Central memory CD8-positive, alpha-beta T cell (primary cell): Measurements from ENCODE around the gene TCF7.
"Not testable (repeated sequence)": the region's sequence is repeated elsewhere in the genome, so short reads cannot be mapped to it uniquely, and the experiment has no call there.

ENCODE experiments used
- ATAC-seq: fragments of 150-1000 bp; cut with Tn5 transposase; replicated peaks from 2 replicates; pipeline ENCODE4 v1.10.0; 2022; ENCODE audit warnings: mild to moderate bottlenecking, moderate FRiP score, moderate number of reproducible peaks; ENCODE audit not compliant: poor library complexity, severe bottlenecking; ENCODE audit errors: extremely low read depth
- DNase-seq, 2 donors: peaks; one replicate each; pipeline ENCODE4 v3.0.0; 2021; ENCODE audit warnings: low spot score in 2 of 2
- H3K27ac Mint-ChIP-seq: one replicate; pipeline ENCODE4 v1.8.0; 2022; ENCODE audit warnings: low read depth, mild to moderate bottlenecking, moderate library complexity, mixed read lengths
- H3K27me3 Mint-ChIP-seq: one replicate; pipeline ENCODE4 v1.8.0; 2022; ENCODE audit warnings: mixed read lengths
- H3K36me3 Mint-ChIP-seq: one replicate; pipeline ENCODE4 v1.8.0; 2022; ENCODE audit warnings: mild to moderate bottlenecking, moderate library complexity, mixed read lengths; ENCODE audit not compliant: insufficient read depth
- H3K4me1 Mint-ChIP-seq: one replicate; pipeline ENCODE4 v1.8.0; 2022; ENCODE audit warnings: mixed read lengths
- H3K4me3 Mint-ChIP-seq: one replicate; pipeline ENCODE4 v1.8.0; 2022; ENCODE audit warnings: mild to moderate bottlenecking, moderate library complexity, mixed read lengths
- H3K9me3 Mint-ChIP-seq: one replicate; pipeline ENCODE4 v1.8.0; 2022; ENCODE audit warnings: mixed read lengths

Gene TCF7

GRCh38 chr5:134148986-134149539 lies 34.6 kb downstream of the TCF7 start:
- ATAC-seq (no peak), DNase-seq (no peak)
- Mint-ChIP-seq H3K27ac (peak overlapping the region; percentile 78), H3K4me1 (peaks cover 42% of the 10 kb centered on the region), H3K36me3 (peaks cover 81% of the 10 kb centered on the region), H3K4me3 (no peak overlapping the region), H3K27me3 (no peaks in the 10 kb centered on the region), H3K9me3 (no peaks in the 10 kb centered on the region)

- no peak for DNase-seq
Observed at GRCh38 chr5:134149571-134150303, 35.3 kb downstream of the TCF7 start.

DNA sequence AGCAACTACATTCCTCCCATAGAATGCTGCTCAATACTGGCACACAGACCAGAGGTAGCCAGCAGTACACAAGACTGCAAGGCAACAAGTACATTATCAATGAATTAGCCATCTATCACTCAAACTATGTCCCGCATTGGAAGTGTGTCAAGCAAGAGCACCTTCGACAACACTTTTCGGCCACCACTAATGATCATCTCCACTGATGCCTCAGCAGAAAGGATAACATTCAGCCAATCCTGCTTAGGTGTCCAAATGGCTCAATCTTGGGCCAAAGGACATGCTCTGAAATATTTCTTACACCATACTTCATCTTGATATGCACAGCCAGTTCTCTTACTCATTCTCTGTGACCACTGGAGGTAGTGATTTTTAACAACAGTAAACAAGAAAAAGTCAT lies 37.2 kb downstream of the TCF7 start:
- Mint-ChIP-seq H3K27ac (peak overlapping the region; percentile 80), H3K4me3 (no peak overlapping the region), H3K27me3 (no peaks in the 10 kb centered on the region), H3K36me3 (peaks cover 79% of the 10 kb centered on the region), H3K4me1 (peaks cover 55% of the 10 kb centered on the region), H3K9me3 (no peaks in the 10 kb centered on the region)
- no peak for ATAC-seq
- no peak for DNase-seq

More at GRCh38 chr5:134149571-134150303, 35.3 kb downstream of the TCF7 start:
- peaks cover 81% of the 10 kb centered on the region for H3K36me3 Mint-ChIP-seq
- ATAC-seq, result no peak
- peaks cover 43% of the 10 kb centered on the region for H3K4me1 Mint-ChIP-seq
- peak overlapping the region; percentile 38 for H3K27ac Mint-ChIP-seq
- H3K27me3 Mint-ChIP-seq, result no peaks in the 10 kb centered on the region
- H3K9me3 Mint-ChIP-seq, result no peaks in the 10 kb centered on the region
- H3K4me3 Mint-ChIP-seq, result no peak overlapping the region

DNA sequence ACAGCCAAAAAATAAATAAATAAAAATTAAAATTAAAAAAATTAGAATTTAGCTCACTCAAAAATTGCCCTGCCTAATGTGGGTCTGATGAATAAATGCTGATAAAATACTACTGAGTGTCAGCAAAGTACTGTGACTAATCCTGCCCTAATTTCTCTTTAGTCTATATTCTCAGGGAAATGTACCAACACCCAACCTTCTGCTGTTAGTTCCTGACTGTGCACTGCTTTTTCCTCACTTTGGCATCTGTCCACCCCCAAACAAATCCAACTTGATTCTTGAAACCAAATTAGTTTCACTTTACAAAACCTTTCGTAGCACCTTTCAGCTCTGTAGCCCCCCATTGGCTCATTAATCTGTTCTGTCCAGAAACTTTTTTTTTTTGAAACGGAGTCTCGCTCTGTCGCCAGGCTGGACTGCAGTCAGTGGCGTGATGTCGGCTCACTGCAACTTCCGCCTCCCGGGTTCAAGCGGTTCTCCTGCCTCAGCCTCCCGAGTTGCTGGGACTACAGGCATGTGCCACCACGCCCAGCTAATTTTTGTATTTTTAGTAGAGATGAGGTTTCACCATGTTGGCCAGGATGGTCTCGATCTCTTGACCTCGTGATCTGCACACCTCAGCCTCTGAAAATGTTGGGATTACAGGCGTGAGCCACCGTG lies 37.8 kb downstream of the TCF7 start:
- DNase-seq, H3K4me3 Mint-ChIP-seq, ATAC-seq, H3K9me3 Mint-ChIP-seq, H3K27me3 Mint-ChIP-seq: not testable (repeated sequence)
- Mint-ChIP-seq H3K36me3 (peaks cover 78% of the 10 kb centered on the region), H3K27ac (peak overlapping the region; percentile 80), H3K4me1 (peaks cover 55% of the 10 kb centered on the region)

DNA sequence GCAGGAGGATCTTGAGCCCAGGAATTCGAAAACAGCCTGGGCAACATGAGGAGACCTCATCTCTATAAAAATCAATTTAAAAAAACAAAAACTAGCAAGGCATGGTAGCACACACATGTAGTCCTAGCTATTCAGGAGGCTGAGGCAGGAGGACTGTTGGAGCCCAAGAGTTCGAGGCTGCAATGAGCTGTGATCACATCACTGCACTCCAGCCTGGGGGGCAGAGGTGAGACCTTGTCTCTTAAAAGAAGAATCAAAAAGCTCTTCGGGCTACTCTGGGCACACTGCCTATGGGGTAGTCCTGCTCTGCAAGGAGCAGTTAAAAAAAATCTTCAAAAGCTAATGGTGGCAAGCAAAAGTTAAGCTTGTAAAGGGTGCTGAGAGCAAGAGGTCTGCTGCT lies 38.8 kb downstream of the TCF7 start:
- Mint-ChIP-seq H3K27ac (peak overlapping the region; percentile 80), H3K36me3 (peaks cover 80% of the 10 kb centered on the region), H3K4me3 (no peak overlapping the region), H3K27me3 (no peaks in the 10 kb centered on the region), H3K9me3 (no peaks in the 10 kb centered on the region), H3K4me1 (peaks cover 62% of the 10 kb centered on the region)
- ATAC-seq, result no peak
- DNase-seq, result no peak

- no peaks in the 10 kb centered on the region for H3K27me3 Mint-ChIP-seq
- peaks cover 63% of the 10 kb centered on the region for H3K4me1 Mint-ChIP-seq
- H3K9me3 Mint-ChIP-seq, result no peaks in the 10 kb centered on the region
- DNase-seq (no peak), ATAC-seq (no peak)
- no peak overlapping the region for H3K4me3 Mint-ChIP-seq
- no peak overlapping the region for H3K27ac Mint-ChIP-seq
- peaks cover 82% of the 10 kb centered on the region for H3K36me3 Mint-ChIP-seq
Observed at GRCh38 chr5:134153657-134154056, 39.2 kb downstream of the TCF7 start.

- Mint-ChIP-seq H3K36me3 (peaks cover 91% of the 10 kb centered on the region), H3K27me3 (no peaks in the 10 kb centered on the region), H3K4me1 (peaks cover 32% of the 10 kb centered on the region), H3K27ac (no peak overlapping the region), H3K4me3 (no peak overlapping the region), H3K9me3 (no peaks in the 10 kb centered on the region)
- no peak for DNase-seq
- no peak for ATAC-seq
Observed at GRCh38 chr5:134161513-134162395, 47.3 kb downstream of the TCF7 start.

DNA sequence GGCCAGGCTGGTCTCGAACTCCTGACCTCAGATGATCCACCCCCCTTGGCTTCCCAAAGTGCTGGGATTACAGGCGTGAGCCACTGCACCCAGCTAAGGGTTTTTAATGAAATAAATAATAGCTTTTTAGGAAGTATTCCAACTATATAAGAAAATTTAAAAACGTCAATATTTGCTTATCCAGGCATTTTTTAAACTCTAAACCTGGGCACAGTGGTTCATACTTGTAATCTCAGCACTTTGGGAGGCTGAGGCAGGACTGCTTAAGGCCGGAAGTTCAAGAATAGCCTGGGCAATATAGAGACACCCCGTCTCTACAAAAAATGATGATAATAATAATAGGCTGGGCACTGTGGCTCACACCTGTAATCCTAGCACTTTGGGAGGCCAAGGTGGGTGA lies 48.1 kb downstream of the TCF7 start:
- H3K4me1 Mint-ChIP-seq, result peaks cover 31% of the 10 kb centered on the region
- H3K9me3 Mint-ChIP-seq, result no peaks in the 10 kb centered on the region
- DNase-seq (no peak), ATAC-seq (no peak)
- H3K4me3 Mint-ChIP-seq, result no peak overlapping the region
- H3K27ac Mint-ChIP-seq, result no peak overlapping the region
- no peaks in the 10 kb centered on the region for H3K27me3 Mint-ChIP-seq
- H3K36me3 Mint-ChIP-seq, result peaks cover 90% of the 10 kb centered on the region

GRCh38 chr5:134171972-134172371 lies 57.5 kb downstream of the TCF7 start:
- no peak overlapping the region for H3K4me3 Mint-ChIP-seq
- DNase-seq (no peak), ATAC-seq (no peak)
- no peaks in the 10 kb centered on the region for H3K9me3 Mint-ChIP-seq
- peaks cover 46% of the 10 kb centered on the region for H3K4me1 Mint-ChIP-seq
- no peaks in the 10 kb centered on the region for H3K27me3 Mint-ChIP-seq
- H3K27ac Mint-ChIP-seq, result peak overlapping the region; percentile 16
- peaks cover 78% of the 10 kb centered on the region for H3K36me3 Mint-ChIP-seq

- H3K27me3 Mint-ChIP-seq, result no peaks in the 10 kb centered on the region
- peaks cover 54% of the 10 kb centered on the region for H3K36me3 Mint-ChIP-seq
- H3K27ac Mint-ChIP-seq, result peak overlapping the region; percentile 96
- DNase-seq, result no peak
- peak overlapping the region; percentile 96 for H3K4me3 Mint-ChIP-seq
- ATAC-seq, result no peak
- peaks cover 37% of the 10 kb centered on the region for H3K4me1 Mint-ChIP-seq
- no peaks in the 10 kb centered on the region for H3K9me3 Mint-ChIP-seq
Observed at GRCh38 chr5:134174841-134175839, 60.7 kb downstream of the TCF7 start.

- peak; percentile 12 for ATAC-seq
- Mint-ChIP-seq H3K4me1 (peaks cover 36% of the 10 kb centered on the region), H3K4me3 (peak overlapping the region; percentile 96), H3K27me3 (no peaks in the 10 kb centered on the region), H3K27ac (peak overlapping the region; percentile 96), H3K36me3 (peaks cover 46% of the 10 kb centered on the region), H3K9me3 (no peaks in the 10 kb centered on the region)
- DNase-seq, result no peak
Observed at GRCh38 chr5:134175921-134176510, 61.5 kb downstream of the TCF7 start.
